ENCODE data around the gene CFHR5. TPM values are rescaled to one million over a fixed set of nuclear protein-coding genes. Genes with fewer than 3 reads are reported as not detected.
A peak's percentile ranks its signal among the peaks of the same experiment; 100 is the strongest.

CFHR5 gene
- total and polyA plus RNA-seq, 2 of the 13 experiments (the other 11 are each of a cell fraction or from before 2014, with no cell fraction given): not detected

- TF ChIP-seq E2F1 (CRISPR knock-in tag; IDR thresholded peaks at IDR 0.05) (peak; percentile 32; the same call in 1 of the 2 replicates), NRL (CRISPR knock-in tag; IDR thresholded peaks at IDR 0.05; ENCODE audit: borderline replicate concordance) (peak; percentile 76; the same call in 1 of the 2 replicates), ZSCAN9 (CRISPR knock-in tag; IDR thresholded peaks at IDR 0.05; ENCODE audit: borderline replicate concordance) (0 out of 2 replicates have a peak, but pooled peaks have one; percentile 66), MIXL1 (CRISPR knock-in tag; IDR thresholded peaks at IDR 0.05) (peak; percentile 59; the same call in 1 of the 2 replicates), PHF21A (CRISPR knock-in tag; IDR thresholded peaks at IDR 0.05) (peak; percentile 72), PITX1 (CRISPR knock-in tag; IDR thresholded peaks at IDR 0.05) (peak; percentile 87), GATAD1 (CRISPR knock-in tag; IDR thresholded peaks at IDR 0.05) (peak; percentile 59), HNRNPL (IDR thresholded peaks at IDR 0.05; ENCODE audit: low read depth, low read length) (0 out of 2 replicates have a peak, but pooled peaks have one; percentile 50), BCL3 (CRISPR knock-in tag; IDR thresholded peaks at IDR 0.05) (peak; percentile 65; the same call in 1 of the 2 replicates), THAP11 (CRISPR knock-in tag; IDR thresholded peaks at IDR 0.05) (peak; percentile 63), ZNF136 (CRISPR knock-in tag; IDR thresholded peaks at IDR 0.05; ENCODE audit: low read depth) (peak; percentile 42; the same call in 1 of the 2 replicates), KLF9 (CRISPR knock-in tag; IDR thresholded peaks at IDR 0.05; ENCODE audit: low read depth) (peak; percentile 84; the same call in 1 of the 2 replicates), GMEB1 (CRISPR knock-in tag; IDR thresholded peaks at IDR 0.05; ENCODE audit: borderline replicate concordance) (0 out of 2 replicates have a peak, but pooled peaks have one; percentile 42), ASH2L (IDR thresholded peaks at IDR 0.05; ENCODE audit: insufficient read length, low read depth, low read length) (peak; percentile 34), SALL1 (CRISPR knock-in tag; IDR thresholded peaks at IDR 0.05) (peak; percentile 94), TARDBP (CRISPR knock-in tag; IDR thresholded peaks at IDR 0.05) (0 out of 2 replicates have a peak, but pooled peaks have one; percentile 25), ZNF441 (CRISPR knock-in tag; IDR thresholded peaks at IDR 0.05; ENCODE audit: borderline replicate concordance) (peak; percentile 41; the same call in 1 of the 2 replicates), ZBTB34 (CRISPR knock-in tag; IDR thresholded peaks at IDR 0.05) (0 out of 2 replicates have a peak, but pooled peaks have one; percentile 38), ZNF687 (CRISPR knock-in tag; IDR thresholded peaks at IDR 0.05) (peak; percentile 77)
Measured at GRCh38 chr1:196991919-196992651, 14.7 kb downstream of the CFHR5 start (continued).

Data from HepG2 (cell line).